Measurements from ENCODE around the gene UMODL1.

Gene UMODL1

GRCh38 chr21:42043201-42043895, 27.8 kb upstream of the UMODL1 start:
- TF ChIP-seq CTCF (conservative IDR thresholded peaks at IDR 0.05; ENCODE audit: low read depth, low read length): no peak
- H3K4me3 ChIP-seq (ENCODE audit: low read depth, low read length): no peak overlapping the region
- no peak for DNase-seq (ENCODE audit: low read depth)

- no peak for TF ChIP-seq CTCF (conservative IDR thresholded peaks at IDR 0.05; ENCODE audit: low read depth, low read length)
- DNase-seq (ENCODE audit: low read depth): no peak
These were observed 27.2 kb upstream of the UMODL1 start for GRCh38 chr21:42043961-42044360.

GRCh38 chr21:42044871-42045495, 26.1 kb upstream of the UMODL1 start:
- H3K4me3 ChIP-seq (ENCODE audit: low read depth, low read length): no peak overlapping the region
- no peak for DNase-seq (ENCODE audit: low read depth)
- no peak for TF ChIP-seq CTCF (conservative IDR thresholded peaks at IDR 0.05; ENCODE audit: low read depth, low read length)

More at GRCh38 chr21:42043961-42044360, 27.2 kb upstream of the UMODL1 start:
- no peak overlapping the region for H3K4me3 ChIP-seq (ENCODE audit: low read depth, low read length)

- no peak overlapping the region for H3K4me3 ChIP-seq (ENCODE audit: low read depth, low read length)
- peak; percentile 28 for TF ChIP-seq CTCF (conservative IDR thresholded peaks at IDR 0.05; ENCODE audit: low read depth, low read length)
- peak; percentile 93 for DNase-seq (ENCODE audit: low read depth)
These were observed 23.1 kb upstream of the UMODL1 start for GRCh38 chr21:42047821-42048613.

GRCh38 chr21:42048870-42049577, 22.1 kb upstream of the UMODL1 start:
- no peak for TF ChIP-seq CTCF (conservative IDR thresholded peaks at IDR 0.05; ENCODE audit: low read depth, low read length)

GRCh38 chr21:42049578-42050430, 21.3 kb upstream of the UMODL1 start:
- TF ChIP-seq CTCF (conservative IDR thresholded peaks at IDR 0.05; ENCODE audit: low read depth, low read length): no peak
- no peak overlapping the region for H3K4me3 ChIP-seq (ENCODE audit: low read depth, low read length)
- DNase-seq (ENCODE audit: low read depth): no peak

More at GRCh38 chr21:42048870-42049577, 22.1 kb upstream of the UMODL1 start:
- H3K4me3 ChIP-seq (ENCODE audit: low read depth, low read length): no peak overlapping the region
- DNase-seq (ENCODE audit: low read depth): no peak
